ENCODE results near the gene ASF1A.

Gene ASF1A

DNA sequence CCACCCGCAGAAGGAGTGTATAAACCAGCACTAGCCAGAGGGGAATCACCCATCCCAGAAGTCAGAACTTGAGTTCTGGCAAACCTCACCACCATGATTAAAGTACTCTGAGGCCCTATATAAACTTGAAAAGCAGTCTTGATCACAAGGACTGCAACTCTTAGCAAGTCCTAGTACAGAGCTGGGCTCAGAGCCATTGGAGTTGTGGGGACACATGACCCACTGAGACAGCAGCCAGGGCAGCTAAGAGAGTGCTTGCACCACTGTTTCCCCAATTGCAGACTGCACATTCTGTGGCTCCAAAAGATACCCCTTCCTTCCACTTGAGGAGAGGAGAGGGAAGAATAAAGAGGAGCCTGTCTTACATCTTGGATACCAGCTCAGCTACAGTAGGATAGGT, 45.7 kb downstream of the ASF1A start:
- Mint-ChIP-seq H3K4me3 (no peak overlapping the region), H3K4me1 (peaks cover 15 to 42% of the 10 kb centered on the region in 2 donors), H3K9me3 (peaks cover 5 to 12% of the 10 kb centered on the region in 2 donors), H3K27ac (no peak overlapping the region), H3K27me3 (no peaks in the 10 kb centered on the region), H3K36me3 (peaks cover 20 to 34% of the 10 kb centered on the region in 2 donors)
- ATAC-seq (replicated peaks) (no peak), DNase-seq (no peak)

DNA sequence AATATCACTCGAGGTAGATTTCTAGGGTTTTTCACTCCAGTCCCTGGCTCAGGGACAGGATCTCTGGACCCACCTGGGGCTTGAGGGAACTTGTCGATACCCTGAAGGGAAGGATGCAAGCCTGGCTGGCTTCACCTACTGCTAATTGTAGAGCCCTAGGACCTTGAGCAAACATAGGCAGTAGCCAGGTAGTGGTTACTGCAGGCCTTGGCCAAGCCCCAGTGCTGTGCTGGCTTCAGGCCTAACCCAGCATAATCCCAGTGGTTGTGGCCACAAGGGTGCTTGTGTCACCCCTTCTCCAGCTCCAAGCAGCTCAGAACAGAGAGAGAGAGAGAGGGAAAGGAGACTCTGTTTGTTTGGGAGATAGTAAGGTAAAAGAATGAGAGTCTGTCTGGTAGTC, 46.8 kb downstream of the ASF1A start:
- no peak overlapping the region for H3K27ac Mint-ChIP-seq
- peaks cover 21 to 33% of the 10 kb centered on the region in 2 donors for H3K36me3 Mint-ChIP-seq
- DNase-seq (no peak), ATAC-seq (replicated peaks) (no peak)
- H3K27me3 Mint-ChIP-seq: no peaks in the 10 kb centered on the region
- peaks cover 14 to 34% of the 10 kb centered on the region in 2 donors for H3K4me1 Mint-ChIP-seq
- no peak overlapping the region for H3K4me3 Mint-ChIP-seq
- H3K9me3 Mint-ChIP-seq: peaks cover 13 to 19% of the 10 kb centered on the region in 2 donors

DNA sequence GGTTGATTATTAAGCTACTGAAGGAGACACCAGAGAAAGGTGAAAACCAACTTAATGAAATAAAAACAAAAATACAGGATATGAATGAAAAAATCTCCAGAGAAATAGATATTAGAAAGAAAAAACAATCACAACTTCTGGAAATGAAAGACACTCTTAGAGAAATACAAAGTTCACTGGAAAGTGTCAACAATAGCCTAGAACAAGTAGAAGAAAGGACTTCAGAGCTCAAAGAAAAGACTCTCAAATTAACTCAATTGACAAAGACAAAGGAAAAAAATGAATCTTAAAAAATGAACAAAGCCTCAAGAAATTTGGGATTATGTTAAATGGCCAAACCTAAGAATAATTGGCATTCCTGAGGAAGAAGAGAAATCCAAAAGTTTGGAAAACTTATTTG, 51.3 kb downstream of the ASF1A start:
- Mint-ChIP-seq H3K4me1 (peaks cover 5 to 9% of the 10 kb centered on the region in 2 donors), H3K9me3 (peaks cover 21 to 22% of the 10 kb centered on the region in 2 donors), H3K36me3 (peaks cover 13 to 16% of the 10 kb centered on the region in 2 donors), H3K4me3 (no peak overlapping the region), H3K27ac (no peak overlapping the region), H3K27me3 (no peaks in the 10 kb centered on the region)
- ATAC-seq (replicated peaks): no peak
- no peak for DNase-seq

DNA sequence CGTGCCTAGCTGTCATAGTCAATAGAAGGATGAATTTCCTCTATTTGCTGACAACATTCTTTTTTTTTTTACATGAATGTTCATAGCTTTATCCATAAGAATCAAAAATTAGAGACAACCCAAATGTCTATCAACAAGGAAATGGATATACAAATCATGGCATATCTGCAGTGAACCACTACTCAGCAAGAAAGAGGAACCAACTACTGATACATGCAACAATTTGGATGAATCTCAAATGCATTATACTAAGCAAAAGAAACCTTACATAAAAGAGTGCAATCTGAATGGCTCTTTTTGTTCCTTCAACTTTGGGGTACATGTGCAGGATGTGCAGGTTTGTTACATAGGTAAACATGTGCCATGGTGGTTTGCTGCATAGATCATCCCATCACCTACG, 58.7 kb downstream of the ASF1A start:
- Mint-ChIP-seq H3K27ac (no peak overlapping the region), H3K4me3 (no peak overlapping the region), H3K9me3 (peaks cover 0 to 1% of the 10 kb centered on the region in 2 donors), H3K4me1 (no peaks in the 10 kb centered on the region), H3K27me3 (no peaks in the 10 kb centered on the region), H3K36me3 (no peaks in the 10 kb centered on the region)
- no peak for DNase-seq
- no peak for ATAC-seq (replicated peaks)

DNA sequence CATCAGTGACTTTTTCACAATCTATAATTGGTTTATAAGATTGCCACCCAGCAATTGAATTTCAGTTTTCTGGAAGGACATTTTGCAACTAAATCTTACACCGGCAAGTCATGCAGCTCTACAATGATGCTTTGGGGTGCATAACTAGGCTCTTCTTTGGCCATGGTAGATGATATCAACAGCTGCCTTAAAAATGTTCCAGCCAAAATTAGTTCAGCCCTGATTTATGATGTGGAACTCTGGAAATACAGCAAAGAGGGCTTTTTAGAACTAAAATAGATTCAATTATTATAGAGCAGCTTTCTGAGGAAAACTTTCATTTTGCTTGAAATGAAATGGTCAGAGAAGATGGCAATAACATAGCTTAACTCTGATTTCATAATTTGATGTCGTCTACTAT, 59.4 kb downstream of the ASF1A start:
- Mint-ChIP-seq H3K4me3 (no peak overlapping the region), H3K36me3 (no peaks in the 10 kb centered on the region), H3K27ac (no peak overlapping the region), H3K9me3 (peaks cover 0 to 1% of the 10 kb centered on the region in 2 donors), H3K4me1 (no peaks in the 10 kb centered on the region), H3K27me3 (no peaks in the 10 kb centered on the region)
- DNase-seq (no peak), ATAC-seq (replicated peaks) (no peak)
